Dermis microvascular lymphatic vessel endothelial cell (primary cell): Measurements from ENCODE around the gene DEPDC1. TPM values are rescaled to one million over a fixed set of nuclear protein-coding genes. Genes with fewer than 3 reads are reported as not detected.
"Not testable (repeated sequence)": the region's sequence is repeated elsewhere in the genome, so short reads cannot be mapped to it uniquely, and the experiment has no call there.

Experiments
- DNase-seq, 2 donors: peaks; one replicate each; pipeline versions ENCODE4 v3.0.0 to v3.0.0-alpha.2; 2010; ENCODE audit warnings: low read depth in 2 of 2
- total RNA-seq: library from RNA; depleted of rRNA; stranded (reverse); fragments of >200 nt; gene quantifications from 2 replicates; pipeline ENCODE4 v1.2.1, GENCODE V29; 2014

The DEPDC1 gene
- total RNA-seq, 1 donor from 2014 or later: 13.4 TPM

DNA sequence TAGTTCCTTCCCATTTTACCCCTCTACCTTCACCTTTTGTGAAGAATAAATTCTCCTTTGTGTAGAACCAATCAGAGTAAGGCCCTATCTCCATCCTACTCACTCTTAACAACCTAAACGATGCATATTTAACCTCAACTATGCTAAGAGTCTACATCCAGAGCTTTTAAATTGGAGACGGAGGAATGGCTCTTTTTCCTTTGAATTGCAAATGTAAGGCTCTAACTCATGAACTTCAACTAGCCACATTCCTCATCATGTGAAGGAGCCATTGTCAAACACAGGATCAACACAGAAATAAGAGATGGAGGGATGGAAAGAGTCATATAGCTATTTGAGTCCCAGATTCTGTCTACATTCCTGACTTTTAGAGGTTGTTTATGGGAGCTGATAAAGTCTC lies 18.2 kb downstream of the DEPDC1 start:
- no peak for DNase-seq

GRCh38 chr1:68476626-68477025 lies 20.3 kb downstream of the DEPDC1 start:
- not testable (repeated sequence) for DNase-seq

GRCh38 chr1:68473060-68473459 lies 23.8 kb downstream of the DEPDC1 start:
- DNase-seq: no peak

DNA sequence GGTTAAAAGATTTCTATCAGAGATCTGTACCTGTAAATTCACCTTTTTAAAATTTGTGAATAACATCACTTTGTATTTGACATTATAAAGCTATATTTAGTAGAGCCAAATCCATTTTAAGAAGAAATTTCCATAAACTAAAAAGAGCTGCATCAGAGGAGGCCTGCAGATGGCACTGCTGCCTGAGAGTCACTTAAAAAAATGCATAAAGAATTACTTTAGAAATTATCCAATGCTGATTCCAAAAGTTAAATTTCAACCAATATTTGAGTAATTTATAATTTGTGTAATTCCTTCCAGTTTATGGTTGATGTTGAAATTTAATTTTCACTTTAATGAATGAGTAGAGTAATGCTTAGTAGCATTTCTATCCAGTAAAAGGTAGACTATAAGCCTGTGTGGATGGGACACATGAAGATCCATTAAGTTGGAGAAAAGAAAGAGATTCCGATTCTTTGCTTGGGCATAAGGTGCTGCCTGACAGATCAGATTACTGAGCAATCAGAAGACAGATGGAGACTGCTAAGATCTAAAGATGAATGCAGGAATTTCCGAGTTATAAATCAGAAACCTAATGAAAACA lies 26.4 kb downstream of the DEPDC1 start:
- DNase-seq: peak; percentile 10 to 35

- no peak for DNase-seq
Observed at GRCh38 chr1:68464891-68465290, 32.0 kb downstream of the DEPDC1 start.

DNA sequence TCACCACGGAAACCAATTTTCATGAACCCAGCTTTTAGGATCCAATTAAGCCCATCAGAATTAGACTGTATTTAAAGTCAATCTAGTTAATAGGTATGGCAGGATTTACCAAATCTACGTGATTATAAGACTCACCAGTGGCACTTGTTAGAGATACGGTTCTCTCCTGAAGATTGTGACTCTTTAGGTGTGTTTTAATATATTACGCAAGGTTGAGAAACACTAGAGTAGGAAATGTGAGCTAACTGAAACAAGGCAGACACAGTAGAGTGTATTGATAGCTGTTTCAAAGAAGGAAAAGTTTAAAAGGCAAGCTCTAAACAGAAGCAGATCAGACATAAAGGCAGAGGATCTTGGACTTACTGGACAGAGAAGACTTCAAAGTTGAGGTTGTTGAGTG lies 35.9 kb downstream of the DEPDC1 start:
- no peak for DNase-seq

GRCh38 chr1:68459796-68460195 lies 37.1 kb downstream of the DEPDC1 start:
- no peak for DNase-seq

DNA sequence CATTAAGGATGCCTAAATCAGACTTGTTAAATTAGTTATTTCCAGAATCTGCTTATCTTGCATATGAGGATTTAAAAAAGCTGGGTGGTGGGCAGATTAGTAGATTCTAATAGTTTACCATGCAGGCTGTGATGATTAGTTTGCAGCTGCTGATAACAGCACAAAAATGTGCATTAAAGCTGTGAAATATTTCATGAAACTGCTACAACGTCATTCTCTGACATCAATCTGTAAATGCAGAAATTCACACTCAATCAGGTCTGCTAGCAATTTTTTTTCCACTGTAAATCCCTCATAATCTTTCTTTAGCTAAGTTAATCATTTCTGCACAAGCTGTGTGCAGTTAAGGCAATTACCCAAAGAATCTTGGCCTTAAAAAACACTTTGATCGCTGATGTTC lies 37.8 kb downstream of the DEPDC1 start:
- no peak for DNase-seq

DNA sequence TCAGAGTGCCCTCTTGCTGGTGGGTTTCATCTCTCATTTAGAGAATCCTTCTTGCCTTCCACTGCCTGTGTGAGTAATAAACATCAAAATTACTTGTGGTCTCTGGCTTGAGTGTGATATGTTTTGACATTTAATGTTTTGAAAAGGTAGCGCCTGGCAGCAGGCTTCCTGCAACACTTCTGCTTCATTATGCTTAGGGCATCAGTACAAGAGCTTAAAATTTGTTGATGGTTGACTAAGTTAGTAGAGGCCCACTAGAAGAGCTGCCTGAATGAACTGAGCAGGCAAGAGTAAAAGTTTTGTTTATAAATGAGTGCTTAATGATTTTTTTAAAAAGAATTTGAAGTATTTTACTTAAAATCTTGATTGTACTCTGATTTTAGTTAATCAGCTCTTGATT lies 40.7 kb downstream of the DEPDC1 start:
- DNase-seq: no peak

- no peak for DNase-seq
Observed at GRCh38 chr1:68454534-68454933, 42.3 kb downstream of the DEPDC1 start.

DNA sequence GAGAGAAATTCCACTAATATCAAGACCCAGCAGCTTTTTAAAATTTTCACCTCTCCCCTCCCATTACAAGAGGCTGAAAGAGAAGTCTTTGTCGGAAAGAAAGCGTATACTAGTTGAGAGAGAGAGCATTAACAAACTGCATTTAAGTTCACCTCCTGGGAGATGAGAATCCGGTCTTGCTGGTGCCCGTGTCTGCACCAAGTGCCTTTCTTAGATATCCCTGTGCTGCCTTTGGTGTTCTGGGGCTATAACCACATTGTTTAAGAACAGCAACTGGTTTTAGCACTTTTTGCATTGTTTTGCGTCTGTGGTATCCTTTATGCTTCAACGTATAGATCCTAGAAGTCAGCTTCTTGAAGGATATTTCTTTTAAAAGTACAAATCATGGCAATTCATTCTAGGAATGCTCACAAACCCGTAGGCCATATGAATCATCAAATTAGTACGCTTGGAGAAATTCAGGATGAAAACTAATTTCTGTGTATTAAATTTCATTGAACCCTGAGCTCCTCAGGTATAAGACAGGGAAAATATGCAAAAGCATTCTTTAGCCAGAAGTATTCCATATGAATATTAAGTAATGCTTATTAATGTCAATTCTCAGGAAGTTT lies 43.7 kb downstream of the DEPDC1 start:
- DNase-seq: no peak

GRCh38 chr1:68449901-68450300 lies 47.0 kb downstream of the DEPDC1 start, which contains the start of gene RPE65:
TSS of gene RPE65 (minus strand) at chr1:68449954. CDS start at chr1:68449905, 49 bp downstream.
- no peak for DNase-seq

- no peak for DNase-seq
Observed at GRCh38 chr1:68448365-68448764, 48.5 kb downstream of the DEPDC1 start.

GRCh38 chr1:68445709-68446108 lies 51.2 kb downstream of the DEPDC1 start:
- DNase-seq: no peak

DNA sequence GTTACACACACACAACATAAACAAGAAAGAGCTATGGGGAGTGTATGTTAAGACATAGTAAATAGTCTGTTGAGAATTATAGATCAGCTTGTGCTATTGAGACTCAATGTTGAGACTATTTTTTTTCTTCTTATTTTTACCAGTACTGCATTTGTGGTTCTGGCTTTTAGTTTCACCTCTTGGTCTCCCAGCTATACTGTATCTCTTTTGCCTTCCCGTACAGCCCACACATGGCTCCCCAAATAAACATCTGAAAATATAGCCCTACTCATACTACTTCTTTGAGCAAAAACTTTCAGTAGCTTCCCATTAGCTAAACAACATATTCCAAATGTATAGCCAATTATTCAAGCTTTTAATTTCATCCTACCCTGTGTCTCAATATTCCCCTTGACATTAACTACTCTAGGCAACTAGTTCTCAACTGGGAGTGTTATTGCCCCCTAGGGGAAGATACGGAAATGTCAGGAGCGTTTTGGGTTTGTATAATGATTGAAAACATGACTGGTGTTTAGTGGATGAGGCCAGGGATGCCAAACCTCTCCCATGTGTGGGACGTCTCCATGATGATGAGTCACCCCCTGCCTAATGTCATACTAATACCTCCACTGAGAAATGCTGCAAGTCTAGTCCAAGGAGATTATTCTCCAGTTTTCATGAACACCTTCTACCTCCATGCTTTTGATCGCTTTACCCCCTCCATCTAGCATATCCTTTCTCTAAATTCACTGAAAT lies 53.9 kb downstream of the DEPDC1 start:
- DNase-seq: peak; percentile 1 to 41

- no peak for DNase-seq
Observed at GRCh38 chr1:68442006-68442405, 54.9 kb downstream of the DEPDC1 start.

DNA sequence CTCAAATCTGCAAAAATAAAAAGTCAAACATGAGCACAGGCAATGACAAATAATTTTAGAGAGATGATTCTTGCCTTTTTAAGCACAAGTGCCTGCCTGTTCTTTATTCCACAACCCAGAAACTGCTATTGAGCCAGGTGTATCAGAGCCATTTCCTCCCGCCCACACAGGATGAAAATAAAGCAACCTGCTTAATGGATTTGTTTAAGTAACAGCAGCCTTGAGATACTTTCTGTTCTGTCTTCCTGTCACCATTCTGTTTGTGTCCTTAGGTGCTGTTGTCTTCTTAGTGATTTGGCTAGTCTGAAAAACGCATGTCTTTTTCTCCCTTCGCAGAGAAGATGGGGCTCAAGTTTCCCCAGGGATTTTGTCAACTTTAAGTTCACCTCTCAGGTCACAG lies 58.6 kb downstream of the DEPDC1 start:
- no peak for DNase-seq

DNA sequence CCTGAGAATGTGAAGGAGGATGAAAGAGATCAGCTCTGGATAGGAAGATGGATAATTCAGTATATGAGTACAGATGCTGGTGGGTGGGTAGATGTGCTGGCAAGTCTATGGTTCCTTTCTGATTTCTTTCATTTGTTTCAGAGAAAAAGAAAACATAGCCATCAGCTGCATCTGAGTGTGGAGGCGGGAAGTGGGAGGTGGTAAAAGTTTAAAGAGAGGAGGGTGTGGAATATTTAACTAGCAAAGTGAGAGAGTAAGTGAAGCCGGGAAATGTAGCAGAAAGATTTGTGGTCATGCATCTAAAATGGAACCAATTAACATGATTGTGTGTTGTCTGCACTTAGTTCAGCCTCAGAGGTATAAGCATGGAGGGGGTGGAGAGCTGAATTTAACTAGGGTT lies 63.5 kb downstream of the DEPDC1 start:
- no peak for DNase-seq

DNA sequence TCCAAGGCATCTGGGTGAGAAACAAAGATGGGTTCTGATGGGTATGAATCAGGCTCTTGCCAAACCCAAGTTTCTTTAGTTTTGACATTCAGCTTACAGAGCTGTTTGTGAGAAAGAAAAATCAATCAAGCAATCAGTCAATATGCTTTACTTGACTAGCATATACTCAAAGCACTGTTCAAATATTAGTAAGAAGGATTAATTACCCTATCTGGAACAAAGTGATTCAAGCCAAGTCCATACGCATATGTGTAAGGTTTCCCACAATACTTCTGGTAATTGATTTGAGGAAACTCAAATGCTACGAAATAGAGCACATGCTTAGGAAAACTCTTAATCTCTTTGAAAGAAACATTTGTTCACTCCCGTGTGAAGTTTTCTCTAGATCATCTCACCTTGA lies 65.8 kb downstream of the DEPDC1 start:
- DNase-seq: no peak

GRCh38 chr1:68429233-68429808 lies 67.6 kb downstream of the DEPDC1 start:
- DNase-seq: no peak

GRCh38 chr1:68426594-68426993 lies 70.3 kb downstream of the DEPDC1 start:
- no peak for DNase-seq
